ENCODE results near the gene CATSPERD.

- TF ChIP-seq POLR2AphosphoS2 (IDR thresholded peaks at IDR 0.05; ENCODE audit: low read length): no peak
- no peak for TF ChIP-seq BRCA1 (IDR thresholded peaks at IDR 0.05)
- no peak for TF ChIP-seq BRCA1 (CRISPR knock-in tag; IDR thresholded peaks at IDR 0.05)
- TF ChIP-seq EZH2 (IDR thresholded peaks at IDR 0.05; ENCODE audit: borderline replicate concordance, low read depth, low read length): no peak
- no peak for TF ChIP-seq ZNF263 (CRISPR knock-in tag; IDR thresholded peaks at IDR 0.05; ENCODE audit: borderline replicate concordance)
- no peak for TF ChIP-seq CBX2 (IDR thresholded peaks at IDR 0.05; ENCODE audit: insufficient read depth, low read length, poor library complexity, severe bottlenecking)
- no peak for TF ChIP-seq EGR1 (conservative IDR thresholded peaks at IDR 0.05)
- TF ChIP-seq NFYB (IDR thresholded peaks at IDR 0.05; ENCODE audit: extremely low read depth, insufficient read length): no peak
- TF ChIP-seq SMAD1 (IDR thresholded peaks at IDR 0.05; ENCODE audit: low read depth, low read length, partially characterized antibody): no peak
- peak in 2 of 3 experiments; percentile 11 to 24; a peak in 2 of 6 replicates for TF ChIP-seq CTCF (IDR thresholded peaks at IDR 0.05 in 2 of 3, conservative IDR thresholded peaks at IDR 0.05 in 1 of 3; ENCODE audit: insufficient read depth in 2 of 3, low read depth in 1 of 3, low read length in 3 of 3)
Measured at GRCh38 chr19:5826531-5827341, 106.3 kb downstream of the CATSPERD start.

Measured in K562 (cell line).